Ovary (tissue), 9 donors: ENCODE results near the gene RBM28. TPM values are rescaled to one million over a fixed set of nuclear protein-coding genes. Genes with fewer than 3 reads are reported as not detected.

Experiments used
- DNase-seq, 5 donors: peaks; one replicate each; pipeline ENCODE4 v3.0.0-alpha.2; 2019 to 2020
- H3K27ac ChIP-seq, 2 donors: fragments of 200-600 bp; one replicate each; pipeline versions ENCODE4 v1.5.1 to v1.8.0; 2019 to 2022
- H3K27me3 ChIP-seq: fragments of 200-600 bp; one replicate; pipeline ENCODE4 v1.8.0; 2022
- H3K36me3 ChIP-seq: fragments of 200-600 bp; sonication (generic); one replicate; pipeline ENCODE4 v1.5.1; 2019
- H3K4me1 ChIP-seq: one replicate; pipeline ENCODE4 v1.8.1; 2013; ENCODE audit warnings: mild to moderate bottlenecking, moderate library complexity; ENCODE audit not compliant: insufficient read depth
- H3K4me3 ChIP-seq: fragments of 200-600 bp; sonication (generic); one replicate; pipeline ENCODE4 v1.5.1; 2017
- H3K9me3 ChIP-seq, 2 donors: fragments of 200-600 bp in 1 of 2; sonication (generic) in 1 of 2; one replicate each; pipeline versions ENCODE4 v1.5.1 to v1.8.1; 2013 to 2019; ENCODE audit warnings: mild to moderate bottlenecking in 1 of 2, moderate library complexity in 1 of 2
- EP300 ChIP-seq: sonication (generic); formaldehyde crosslinking; IDR thresholded peaks from one replicate; pipeline ENCODE4 v1.6.1; 2017; ENCODE audit warnings: antibody characterized with exemption
- POLR2A ChIP-seq: fragments of 450-650 bp; IDR thresholded peaks from one replicate; pipeline ENCODE4 v1.6.1; 2017; ENCODE audit warnings: antibody characterized with exemption, mild to moderate bottlenecking, moderate library complexity
- WGBS, 3 donors: extraction: QIAGEN DNeasy Blood & Tissue Kit in 1 of 3; methylation state at CpG; one replicate each; pipeline versions ENCODE4 v1.1.5 to v1.1.7; 2013 to 2017; 5-methylcytosine and 5-hydroxymethylcytosine counted together
- intact Hi-C, 4 donors: fragments of 100-400 bp; cut with DNase I; formaldehyde crosslinking; loops; one replicate each; pipeline versions ENCODE4 v1.11.0 to v1.15.1; 2022 to 2023
- polyA plus RNA-seq, 2 donors: library from polyadenylated mRNA; stranded (reverse); fragments of 200-250 nt in 1 of 2; fragments of 350-450 nt in 1 of 2; fragmentation: Illumina TruSeq in 1 of 2; extraction: RNeasy Lipid Tissue Mini Kit (QIAGEN cat#74804) in 1 of 2; gene quantifications; one replicate each; pipeline ENCODE4 v1.2.3, GENCODE V29; 2013 to 2014
- total RNA-seq, 7 donors: library from RNA; depleted of rRNA in 2 of 7; stranded (reverse); fragments of >200 nt in 2 of 7; fragmentation: NEBNext Ultra II Directional in 3 of 7; extraction: Animal tissue kit (Norgen Biotek cat#: 25700) in 3 of 7; gene quantifications; one replicate each; pipeline versions ENCODE4 v1.1.0 to v1.2.4, GENCODE V29; 2016 to 2023
- TF ChIP-seq, protein P1 (sequence below), 3 donors: fragments of 450-650 bp in 2 of 3; fragments of 200-600 bp in 1 of 3; IDR thresholded peaks; one replicate each; pipeline versions ENCODE4 v1.5.1 to v1.8.0; 2016 to 2022; ENCODE audit warnings: antibody characterized with exemption in 3 of 3, mild to moderate bottlenecking in 1 of 3
- donor health status: DM: no; HTN: no; CAD: no; lungs with moderate emphysema.
- donor health status: DM: no; HTN: no; CAD: no.
- donor health status: Bipolar disorder and iron deficiency.
- donor health status: DM: yes; HTN: yes; CAD: no.
- donor health status: DM: no; HTN: no; CAD: no.
- donor health status: DM: yes; HTN: yes; CAD: no.

Gene RBM28
- total and polyA plus RNA-seq, 9 donors, result 13.6 to 50.8 (median 33.1) TPM

DNA sequence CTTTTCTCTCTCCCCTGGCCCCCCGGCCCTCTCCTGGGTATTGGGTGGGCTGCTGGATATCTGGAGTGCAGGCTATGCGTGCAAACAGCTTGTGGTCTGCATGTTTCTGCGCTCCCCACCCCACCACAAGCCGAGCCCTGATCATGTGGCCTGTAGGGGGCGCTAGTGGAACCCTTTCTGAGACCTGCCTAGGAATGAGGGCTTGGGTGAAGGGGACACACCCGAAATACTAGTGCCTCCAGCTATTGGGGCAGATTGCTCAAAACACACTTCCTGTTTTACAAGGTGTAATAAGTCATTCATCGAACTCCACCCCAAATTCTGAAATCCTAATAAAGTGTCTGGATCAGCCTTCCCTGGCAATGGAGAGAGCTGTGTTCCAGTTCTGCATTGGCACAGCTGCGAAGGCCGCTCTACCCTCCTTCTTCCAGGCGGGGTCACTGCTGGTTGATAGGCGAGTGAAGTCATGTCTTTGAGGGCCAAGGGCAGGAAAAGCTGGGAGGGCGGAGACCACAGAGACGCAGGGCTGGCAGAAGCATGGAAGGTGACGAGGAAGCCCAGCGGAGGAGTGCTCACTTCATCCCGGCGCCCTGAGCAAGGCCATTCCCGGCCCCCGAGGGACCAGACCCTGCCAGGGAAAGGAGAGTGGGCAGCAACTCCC, 37.6 kb upstream of the RBM28 start:
- no peak for DNase-seq

DNA sequence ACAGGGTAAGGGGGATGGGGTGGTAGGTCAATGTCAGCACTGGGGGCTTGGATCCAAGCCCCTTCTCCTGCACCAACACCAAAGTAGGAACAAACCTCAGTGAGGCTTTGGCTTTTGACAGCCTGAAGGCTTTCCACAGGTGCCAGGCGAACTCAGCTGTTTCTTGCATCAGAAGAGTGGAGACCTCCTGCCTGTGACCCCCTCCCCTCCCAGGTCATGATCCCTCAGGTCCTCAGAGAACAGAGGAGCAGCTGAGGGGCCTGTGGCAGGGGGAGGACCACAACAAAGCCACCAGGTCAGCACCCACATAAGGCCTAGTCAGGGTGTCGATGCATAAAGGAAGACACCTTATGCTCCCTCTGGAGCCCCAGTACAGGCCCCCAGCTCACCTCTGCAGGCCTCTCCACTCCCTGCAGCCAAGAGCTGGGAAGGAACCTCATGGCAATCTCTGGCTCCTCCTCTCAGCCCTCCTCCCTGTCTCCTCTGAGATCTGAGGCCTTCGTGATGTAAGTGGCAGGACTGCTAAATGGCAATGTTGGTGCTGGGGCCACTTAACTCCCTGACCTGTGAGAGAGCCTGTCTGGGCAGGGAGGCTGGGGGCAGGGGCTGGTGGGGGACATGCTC, 36.9 kb upstream of the RBM28 start:
- no peaks in the 10 kb centered on the region for H3K4me1 ChIP-seq
- intact Hi-C loops, result no loop called here
- 85 to 92% (median 90%) methylated on average over 3 of the region's 3 CpGs for WGBS, 3 donors
- H3K27ac ChIP-seq, result no peak overlapping the region
- H3K9me3 ChIP-seq, result no peaks in the 10 kb centered on the region
- no peaks in the 10 kb centered on the region for H3K36me3 ChIP-seq
- H3K4me3 ChIP-seq, result no peak overlapping the region
- no peak for TF ChIP-seq POLR2A
- TF ChIP-seq, protein P1, sequence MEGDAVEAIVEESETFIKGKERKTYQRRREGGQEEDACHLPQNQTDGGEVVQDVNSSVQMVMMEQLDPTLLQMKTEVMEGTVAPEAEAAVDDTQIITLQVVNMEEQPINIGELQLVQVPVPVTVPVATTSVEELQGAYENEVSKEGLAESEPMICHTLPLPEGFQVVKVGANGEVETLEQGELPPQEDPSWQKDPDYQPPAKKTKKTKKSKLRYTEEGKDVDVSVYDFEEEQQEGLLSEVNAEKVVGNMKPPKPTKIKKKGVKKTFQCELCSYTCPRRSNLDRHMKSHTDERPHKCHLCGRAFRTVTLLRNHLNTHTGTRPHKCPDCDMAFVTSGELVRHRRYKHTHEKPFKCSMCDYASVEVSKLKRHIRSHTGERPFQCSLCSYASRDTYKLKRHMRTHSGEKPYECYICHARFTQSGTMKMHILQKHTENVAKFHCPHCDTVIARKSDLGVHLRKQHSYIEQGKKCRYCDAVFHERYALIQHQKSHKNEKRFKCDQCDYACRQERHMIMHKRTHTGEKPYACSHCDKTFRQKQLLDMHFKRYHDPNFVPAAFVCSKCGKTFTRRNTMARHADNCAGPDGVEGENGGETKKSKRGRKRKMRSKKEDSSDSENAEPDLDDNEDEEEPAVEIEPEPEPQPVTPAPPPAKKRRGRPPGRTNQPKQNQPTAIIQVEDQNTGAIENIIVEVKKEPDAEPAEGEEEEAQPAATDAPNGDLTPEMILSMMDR (IDR thresholded peaks at IDR 0.05), result no peak
- TF ChIP-seq EP300, result no peak
- H3K27me3 ChIP-seq, result no peaks in the 10 kb centered on the region
- DNase-seq, result no peak

More for the DNA sequence above, 37.6 kb upstream of the RBM28 start:
- H3K4me1 ChIP-seq, result no peaks in the 10 kb centered on the region
- TF ChIP-seq, protein P1 (IDR thresholded peaks at IDR 0.05), result no peak
- TF ChIP-seq EP300 (no peak), POLR2A (no peak)
- no peak overlapping the region for H3K4me3 ChIP-seq
- 68 to 72% (median 70%) methylated on average over 19 of the region's 19 CpGs for WGBS, 3 donors
- intact Hi-C loops, result no loop called here
- no peak overlapping the region for H3K27ac ChIP-seq
- no peaks in the 10 kb centered on the region for H3K27me3 ChIP-seq
- no peaks in the 10 kb centered on the region for H3K36me3 ChIP-seq
- no peaks in the 10 kb centered on the region for H3K9me3 ChIP-seq

DNA sequence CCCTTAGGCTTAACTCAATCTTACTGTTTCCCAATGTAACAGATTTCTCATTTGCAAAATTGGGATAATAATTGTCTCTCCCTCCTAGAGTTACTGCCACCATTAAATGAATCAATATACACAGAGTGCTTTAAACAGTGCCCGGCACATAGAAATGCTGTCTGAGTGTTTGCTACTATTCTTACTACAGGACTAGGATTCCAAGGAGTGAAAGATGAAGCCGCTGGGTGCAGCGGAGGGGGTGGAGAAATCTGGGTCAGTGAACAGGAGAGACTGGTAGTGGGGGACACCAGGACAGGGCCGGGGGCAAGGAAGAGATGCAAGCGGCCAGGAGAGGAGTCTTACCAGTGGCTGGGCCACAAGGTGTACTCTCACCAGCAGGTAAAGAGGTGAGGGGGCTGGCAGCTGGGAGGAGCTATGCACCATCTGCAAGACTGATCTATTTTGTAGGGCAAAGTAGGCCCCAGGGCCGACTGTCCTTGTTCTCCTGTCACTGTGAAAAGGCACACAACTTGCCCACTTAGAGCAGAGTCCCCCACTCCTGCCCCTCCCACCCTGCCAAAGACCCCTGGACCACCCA, 36.3 kb upstream of the RBM28 start:
- H3K9me3 ChIP-seq, result no peaks in the 10 kb centered on the region
- no peaks in the 10 kb centered on the region for H3K27me3 ChIP-seq
- no peaks in the 10 kb centered on the region for H3K4me1 ChIP-seq
- H3K4me3 ChIP-seq, result no peak overlapping the region
- intact Hi-C loops, result no loop called here
- H3K27ac ChIP-seq, result no peak overlapping the region
- TF ChIP-seq, protein P1 (IDR thresholded peaks at IDR 0.05), result no peak
- no peak for TF ChIP-seq POLR2A
- TF ChIP-seq EP300, result no peak
- H3K36me3 ChIP-seq, result no peaks in the 10 kb centered on the region
- DNase-seq, result no peak
- WGBS, 3 donors, result 82 to 94% (median 88%) methylated on average over 6 of the region's 6 CpGs

DNA sequence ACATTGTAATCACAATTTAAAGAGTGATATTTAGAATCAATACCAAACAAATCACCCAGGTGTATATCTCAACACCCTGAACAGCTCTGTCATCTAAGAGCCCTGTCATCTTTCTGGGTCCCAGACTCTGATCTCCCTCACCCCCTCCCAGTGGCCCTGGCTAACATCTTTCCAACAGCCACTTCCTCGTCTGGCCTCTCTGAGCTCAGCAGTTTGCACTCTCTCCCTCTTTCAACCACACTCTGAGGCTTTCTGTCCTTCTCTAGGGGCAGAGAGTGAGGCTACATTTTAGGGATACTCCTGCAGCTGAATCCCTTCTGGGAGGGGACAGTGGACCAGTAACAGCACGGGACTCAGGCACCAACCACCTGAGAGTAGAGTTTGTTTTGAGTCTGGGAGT, 34.9 kb upstream of the RBM28 start:
- WGBS, 3 donors, result 53 to 65% (median 54%) methylated on average over 2 of the region's 2 CpGs
- H3K27ac ChIP-seq, result no peak overlapping the region
- no peaks in the 10 kb centered on the region for H3K27me3 ChIP-seq
- DNase-seq, result no peak
- H3K4me1 ChIP-seq, result no peaks in the 10 kb centered on the region
- H3K4me3 ChIP-seq, result no peak overlapping the region
- no peaks in the 10 kb centered on the region for H3K9me3 ChIP-seq
- no peak for TF ChIP-seq POLR2A
- TF ChIP-seq EP300, result no peak
- TF ChIP-seq, protein P1 (IDR thresholded peaks at IDR 0.05), result no peak
- no peaks in the 10 kb centered on the region for H3K36me3 ChIP-seq
- intact Hi-C loops, result no loop called here
